GM10248 (cell line): ENCODE data around the gene ZMPSTE24.

Source experiments
- CTCF ChIA-PET: fragments of 300-600 bp; sonication (Branson Sonifier 250); formaldehyde crosslinking; extraction: SDS; loops from one replicate; lab custom pipeline; 2021; ENCODE audit warnings: antibody characterized with exemption; lab: Yijun Ruan, JAX
- POLR2A ChIA-PET: fragments of 350-650 bp; sonication (Branson Sonifier 250); formaldehyde crosslinking; extraction: SDS; loops from one replicate; lab custom pipeline; 2020; ENCODE audit warnings: antibody characterized with exemption; lab: Yijun Ruan, JAX
- DNase-seq: peaks from one replicate; pipeline ENCODE4 v3.0.0; 2012; ENCODE audit errors: extremely low spot score
- TF ChIP-seq, protein P1 (sequence below): IDR thresholded peaks from 2 replicates; pipeline ENCODE4 v1.5.1; 2012; ENCODE audit warnings: mild to moderate bottlenecking, low read depth; ENCODE audit errors: extremely low read depth, missing control alignments, control extremely low read depth

ZMPSTE24 gene

DNA sequence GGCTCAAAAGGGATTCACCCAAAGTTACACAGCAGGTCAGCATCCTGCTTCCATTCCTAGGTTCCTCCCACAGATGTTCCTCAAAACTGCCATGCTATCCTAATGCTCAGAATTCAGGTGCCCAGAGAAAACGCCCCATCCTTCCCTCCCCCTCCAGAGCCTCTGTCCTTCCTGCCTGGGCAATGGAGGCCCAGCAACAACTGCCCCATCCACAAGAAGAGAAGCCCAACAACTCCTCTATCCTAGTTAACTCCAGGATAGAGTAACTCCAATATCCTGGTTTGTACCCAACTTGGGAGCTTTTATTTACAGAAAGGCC, 42.2 kb downstream of the ZMPSTE24 start:
- no peak for DNase-seq
- CTCF ChIA-PET: interaction anchor here (0.7 to 1.5 kb wide), 3 partner anchors 9 to 19 kb away, joined by 3 to 11 read pairs (median 4); no protein-coding TSS in a partner anchor
- TF ChIP-seq, protein P1, sequence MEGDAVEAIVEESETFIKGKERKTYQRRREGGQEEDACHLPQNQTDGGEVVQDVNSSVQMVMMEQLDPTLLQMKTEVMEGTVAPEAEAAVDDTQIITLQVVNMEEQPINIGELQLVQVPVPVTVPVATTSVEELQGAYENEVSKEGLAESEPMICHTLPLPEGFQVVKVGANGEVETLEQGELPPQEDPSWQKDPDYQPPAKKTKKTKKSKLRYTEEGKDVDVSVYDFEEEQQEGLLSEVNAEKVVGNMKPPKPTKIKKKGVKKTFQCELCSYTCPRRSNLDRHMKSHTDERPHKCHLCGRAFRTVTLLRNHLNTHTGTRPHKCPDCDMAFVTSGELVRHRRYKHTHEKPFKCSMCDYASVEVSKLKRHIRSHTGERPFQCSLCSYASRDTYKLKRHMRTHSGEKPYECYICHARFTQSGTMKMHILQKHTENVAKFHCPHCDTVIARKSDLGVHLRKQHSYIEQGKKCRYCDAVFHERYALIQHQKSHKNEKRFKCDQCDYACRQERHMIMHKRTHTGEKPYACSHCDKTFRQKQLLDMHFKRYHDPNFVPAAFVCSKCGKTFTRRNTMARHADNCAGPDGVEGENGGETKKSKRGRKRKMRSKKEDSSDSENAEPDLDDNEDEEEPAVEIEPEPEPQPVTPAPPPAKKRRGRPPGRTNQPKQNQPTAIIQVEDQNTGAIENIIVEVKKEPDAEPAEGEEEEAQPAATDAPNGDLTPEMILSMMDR: no peak
- POLR2A ChIA-PET: interaction anchor here (0.7 kb wide), 1 partner anchor 160 kb away, joined by 5 read pairs; no protein-coding TSS in a partner anchor

DNA sequence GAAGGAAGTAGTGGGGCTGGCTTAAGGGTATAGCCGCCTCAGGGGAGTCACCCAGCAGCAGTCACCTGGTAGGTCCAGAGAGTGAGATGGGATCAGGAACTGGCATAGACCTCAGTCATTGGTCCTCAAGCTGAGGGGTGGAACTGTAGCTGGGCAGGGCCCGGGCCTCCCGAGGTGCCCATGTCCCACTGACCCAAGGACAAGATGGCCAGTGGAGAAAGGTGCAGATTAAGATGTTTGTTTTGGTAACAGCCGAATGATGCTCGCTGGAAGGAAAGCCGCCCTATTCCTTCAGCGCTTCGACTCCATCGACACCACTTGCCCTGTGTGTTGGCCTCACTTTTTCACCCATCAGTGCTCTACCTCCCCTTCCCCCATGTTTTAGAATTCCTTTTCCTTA, 42.6 kb downstream of the ZMPSTE24 start:
- CTCF ChIA-PET: interaction anchor here (0.7 to 1.5 kb wide), 4 partner anchors 10 to 38 kb away, joined by 3 to 11 read pairs (median 4); no protein-coding TSS in a partner anchor
- POLR2A ChIA-PET: no interaction called here
- DNase-seq: no peak
- TF ChIP-seq, protein P1: no peak

DNA sequence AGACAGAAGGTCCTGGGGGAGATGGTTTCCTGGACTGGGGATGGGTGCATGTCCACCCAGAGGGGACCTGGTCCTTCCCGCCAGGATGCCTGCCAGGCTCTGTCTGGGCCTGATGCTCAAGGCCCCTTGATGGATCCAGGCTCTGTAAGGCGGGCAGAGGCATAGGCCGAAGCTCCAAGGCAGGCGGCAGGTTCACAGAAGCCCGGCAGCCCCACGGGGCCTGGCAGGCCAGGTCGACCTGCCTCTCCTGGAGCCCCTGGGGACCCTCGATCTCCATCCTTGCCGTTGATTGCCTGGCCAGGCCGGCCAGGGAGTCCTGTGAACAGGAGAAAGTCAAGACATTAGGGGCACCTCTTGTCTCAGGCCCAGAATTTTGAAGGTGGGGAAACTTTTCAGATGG, 43.0 kb downstream of the ZMPSTE24 start:
- TF ChIP-seq, protein P1: no peak
- POLR2A ChIA-PET: no interaction called here
- no peak for DNase-seq
- CTCF ChIA-PET: interaction anchor here (0.7 to 1.2 kb wide), 4 partner anchors 14 to 157 kb away, joined by 3 to 6 read pairs (median 4); no protein-coding TSS in a partner anchor

DNA sequence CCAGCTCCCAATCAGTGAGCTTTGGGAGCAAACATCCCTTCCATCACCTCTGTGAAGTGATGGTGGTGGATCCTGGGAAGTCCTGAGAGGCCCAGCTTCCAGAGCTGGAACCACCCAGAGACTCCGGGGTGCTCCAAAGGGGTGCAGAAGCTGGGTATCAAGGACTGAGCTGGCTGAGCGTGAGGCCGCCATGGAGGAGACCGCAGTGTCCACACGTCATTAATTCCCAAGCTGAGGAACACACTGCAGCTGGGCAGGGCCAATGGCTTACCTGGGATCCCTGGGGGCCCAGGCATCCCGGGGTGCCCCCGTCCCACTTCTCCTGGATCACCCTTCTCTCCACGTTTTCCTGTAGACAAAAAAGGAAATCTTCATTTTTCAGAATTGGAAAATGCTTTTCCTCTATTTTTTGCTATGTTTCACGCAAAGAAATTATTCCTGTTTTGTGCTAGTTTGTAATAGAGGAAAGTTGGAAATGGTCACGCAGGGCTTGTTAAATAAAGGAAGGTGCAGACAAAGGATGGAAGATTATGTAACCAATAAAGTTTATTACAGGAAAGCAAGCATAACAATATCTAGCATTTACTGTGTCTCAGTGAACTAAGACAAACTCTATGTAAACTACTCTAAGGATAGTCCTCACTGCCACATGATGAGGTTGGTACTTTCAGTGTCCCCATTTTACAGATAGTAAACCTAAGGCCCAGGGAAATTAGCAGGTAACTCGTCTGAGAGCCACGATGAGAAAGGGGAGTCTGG, 43.7 kb downstream of the ZMPSTE24 start:
- ChIA-PET POLR2A (interaction anchor here (0.5 kb wide), 1 partner anchor 148 kb away, joined by 3 read pairs; no protein-coding TSS in a partner anchor), CTCF (interaction anchor here (1.1 to 1.2 kb wide), 3 partner anchors 14 to 158 kb away, joined by 3 to 6 read pairs (median 4); no protein-coding TSS in a partner anchor)
- DNase-seq: no peak
- TF ChIP-seq, protein P1: no peak

DNA sequence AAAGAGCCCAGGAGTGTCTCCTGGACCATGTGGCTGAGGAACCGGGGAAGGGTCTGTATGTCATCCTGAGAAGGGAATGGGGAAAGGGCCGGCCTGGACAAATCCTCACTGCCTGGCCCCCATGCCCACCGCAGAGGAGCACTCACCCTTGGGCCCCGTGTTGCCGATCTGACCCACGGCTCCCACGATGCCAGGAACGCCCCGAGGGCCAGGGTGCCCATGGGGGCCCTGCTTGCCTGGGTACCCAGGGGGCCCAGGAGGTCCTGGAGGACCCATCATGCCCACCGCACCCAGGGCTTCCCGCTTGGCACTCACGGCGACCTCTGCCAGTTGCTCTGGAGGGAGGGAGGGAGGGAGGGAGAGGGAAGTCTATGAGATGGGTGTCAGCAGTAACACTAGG, 44.4 kb downstream of the ZMPSTE24 start:
- TF ChIP-seq, protein P1: no peak
- POLR2A ChIA-PET: no interaction called here
- CTCF ChIA-PET: no interaction called here
- no peak for DNase-seq

DNA sequence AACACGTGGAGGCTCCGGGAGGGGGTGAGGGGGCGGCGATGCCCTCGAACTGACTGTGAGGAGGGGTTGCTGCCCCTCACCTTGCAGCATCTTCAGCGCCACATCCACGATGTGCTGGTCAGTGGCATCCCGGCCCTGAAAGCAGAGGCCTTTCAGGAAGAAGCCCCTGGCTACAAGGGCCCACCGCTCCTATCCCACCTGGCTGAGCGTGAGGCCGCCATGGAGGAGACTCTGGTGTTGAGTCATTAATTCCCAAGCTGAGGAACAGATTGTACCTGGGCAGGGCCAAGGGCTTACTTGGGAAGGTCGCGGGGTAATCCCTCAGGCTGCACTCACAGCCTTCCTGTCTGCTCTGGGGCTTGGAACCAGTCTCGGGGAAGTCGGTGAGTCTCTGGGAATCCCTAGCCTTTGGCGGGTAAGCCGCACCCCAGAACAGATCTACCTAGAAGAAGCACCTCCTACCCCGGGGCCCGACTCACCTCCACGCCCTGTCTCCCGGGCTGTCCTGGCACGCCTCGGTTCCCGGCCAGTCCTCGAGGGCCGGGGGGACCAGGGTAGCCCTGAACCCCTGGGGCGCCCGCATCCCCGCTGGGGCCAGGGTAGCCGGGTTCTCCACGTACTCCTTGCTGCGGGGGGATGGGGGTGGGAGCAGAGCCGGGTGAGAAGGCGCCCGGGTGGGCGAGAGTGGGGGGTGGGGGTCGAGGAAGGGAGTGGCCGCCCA, 45.2 kb downstream of the ZMPSTE24 start:
- TF ChIP-seq, protein P1: no peak
- POLR2A ChIA-PET: no interaction called here
- CTCF ChIA-PET: interaction anchor here (3.1 kb wide), 1 partner anchor 12 kb away, joined by 16 read pairs; no protein-coding TSS in a partner anchor
- no peak for DNase-seq
